Type B pancreatic cell (in vitro differentiated cells): ENCODE data around the gene ATG7. TPM values are rescaled to one million over a fixed set of nuclear protein-coding genes. Genes with fewer than 3 reads are reported as not detected.

ENCODE experiments used
- DNase-seq: peaks from one replicate; pipeline ENCODE4 v3.0.0; 2021; ENCODE audit warnings: mixed read lengths; ENCODE audit not compliant: unreplicated experiment; ENCODE audit errors: extremely low spot score
- H3K27ac Mint-ChIP-seq: 2 replicates; pipeline ENCODE4 v1.8.0; 2021; ENCODE audit warnings: mild to moderate bottlenecking, mixed read lengths
- H3K27me3 Mint-ChIP-seq: 2 replicates; pipeline ENCODE4 v1.8.0; 2021; ENCODE audit warnings: mixed read lengths
- H3K36me3 Mint-ChIP-seq: 2 replicates; pipeline ENCODE4 v1.8.0; 2021; ENCODE audit warnings: mixed read lengths
- H3K4me1 Mint-ChIP-seq: one replicate; pipeline ENCODE4 v1.8.0; 2021; ENCODE audit warnings: mixed read lengths; ENCODE audit not compliant: unreplicated experiment
- H3K4me3 Mint-ChIP-seq: 2 replicates; pipeline ENCODE4 v1.8.0; 2021; ENCODE audit warnings: mild to moderate bottlenecking, mixed read lengths
- H3K9me3 Mint-ChIP-seq: 2 replicates; pipeline ENCODE4 v1.8.0; 2021; ENCODE audit warnings: mixed read lengths
- CTCF ChIP-seq: fragments of 200-600 bp; sonication (generic); conservative IDR thresholded peaks from 2 replicates; pipeline ENCODE4 v1.5.0; 2021; ENCODE audit warnings: antibody characterized with exemption, mild to moderate bottlenecking
- total RNA-seq: library from RNA; stranded (reverse); gene quantifications from 2 replicates; pipeline ENCODE4 v1.2.1, GENCODE V29; 2021; ENCODE audit warnings: low replicate concordance

The ATG7 gene
- total RNA-seq, 1 donor from 2014 or later: 32.4 TPM

GRCh38 chr3:11544412-11545181, 272.4 kb downstream of the ATG7 start:
- TF ChIP-seq CTCF: no peak
- Mint-ChIP-seq H3K4me3 (no peak overlapping the region), H3K36me3 (peaks cover 20% of the 10 kb centered on the region), H3K27ac (no peak overlapping the region), H3K9me3 (peaks cover 10% of the 10 kb centered on the region), H3K4me1 (peaks cover 46% of the 10 kb centered on the region), H3K27me3 (no peaks in the 10 kb centered on the region)
- DNase-seq: no peak

- peaks cover 46% of the 10 kb centered on the region for H3K4me1 Mint-ChIP-seq
- no peak overlapping the region for H3K27ac Mint-ChIP-seq
- no peaks in the 10 kb centered on the region for H3K27me3 Mint-ChIP-seq
- DNase-seq: no peak
- H3K9me3 Mint-ChIP-seq: peaks cover 11% of the 10 kb centered on the region
- H3K36me3 Mint-ChIP-seq: peaks cover 20% of the 10 kb centered on the region
- TF ChIP-seq CTCF: no peak
- no peak overlapping the region for H3K4me3 Mint-ChIP-seq
These were observed 273.1 kb downstream of the ATG7 start for GRCh38 chr3:11545186-11545851.

- H3K27ac Mint-ChIP-seq: peak overlapping the region; percentile 63
- TF ChIP-seq CTCF: no peak
- no peaks in the 10 kb centered on the region for H3K27me3 Mint-ChIP-seq
- no peak overlapping the region for H3K4me3 Mint-ChIP-seq
- peaks cover 46% of the 10 kb centered on the region for H3K4me1 Mint-ChIP-seq
- H3K9me3 Mint-ChIP-seq: peaks cover 20% of the 10 kb centered on the region
- no peak for DNase-seq
- peaks cover 29% of the 10 kb centered on the region for H3K36me3 Mint-ChIP-seq
These were observed 274.6 kb downstream of the ATG7 start for GRCh38 chr3:11546657-11547302.

DNA sequence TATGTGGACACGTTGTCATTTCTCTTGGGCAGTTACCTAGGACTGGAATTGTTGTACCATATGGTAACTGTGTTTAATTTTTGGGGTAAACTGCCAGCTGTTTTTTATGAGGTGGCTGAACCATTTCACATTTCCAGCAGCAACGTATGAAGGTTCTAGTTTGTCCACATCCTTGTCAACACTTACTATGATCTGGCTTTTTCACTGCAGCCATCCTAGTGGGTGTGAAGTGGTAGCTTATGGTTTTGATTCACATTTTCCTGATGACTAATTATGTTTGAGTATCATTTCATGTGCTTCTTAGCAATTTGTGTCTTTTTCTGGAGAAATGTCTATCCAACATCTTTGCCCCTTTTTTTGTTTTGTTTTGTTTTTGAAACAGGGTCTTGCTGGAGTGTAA, 275.3 kb downstream of the ATG7 start:
- peaks cover 20% of the 10 kb centered on the region for H3K9me3 Mint-ChIP-seq

GRCh38 chr3:11548721-11549131, 276.5 kb downstream of the ATG7 start:
- Mint-ChIP-seq H3K27ac (peak overlapping the region; percentile 24), H3K36me3 (peaks cover 41% of the 10 kb centered on the region)

More for the DNA sequence above, 275.3 kb downstream of the ATG7 start:
- Mint-ChIP-seq H3K4me3 (no peak overlapping the region), H3K27ac (no peak overlapping the region), H3K27me3 (no peaks in the 10 kb centered on the region), H3K36me3 (peaks cover 34% of the 10 kb centered on the region), H3K4me1 (peaks cover 40% of the 10 kb centered on the region)
- DNase-seq: no peak
- TF ChIP-seq CTCF: no peak

More at GRCh38 chr3:11548721-11549131, 276.5 kb downstream of the ATG7 start:
- no peak for DNase-seq
- no peak for TF ChIP-seq CTCF
- H3K27me3 Mint-ChIP-seq: no peaks in the 10 kb centered on the region
- peaks cover 20% of the 10 kb centered on the region for H3K9me3 Mint-ChIP-seq
- H3K4me1 Mint-ChIP-seq: peaks cover 40% of the 10 kb centered on the region
- no peak overlapping the region for H3K4me3 Mint-ChIP-seq
